ENCODE results near the gene TRMT6.

GRCh38 chr20:5967469-5967868 is 17.1 kb upstream of the TRMT6 start:
- no peak for TF ChIP-seq CTCF (IDR thresholded peaks at IDR 0.05; ENCODE audit: insufficient read depth, low read length)
- no peak for TF ChIP-seq GABPA (IDR thresholded peaks at IDR 0.05; ENCODE audit: low read depth)

Data from HL-60 (cell line).